Measurements from ENCODE around the gene UBALD2.

The UBALD2 gene

DNA sequence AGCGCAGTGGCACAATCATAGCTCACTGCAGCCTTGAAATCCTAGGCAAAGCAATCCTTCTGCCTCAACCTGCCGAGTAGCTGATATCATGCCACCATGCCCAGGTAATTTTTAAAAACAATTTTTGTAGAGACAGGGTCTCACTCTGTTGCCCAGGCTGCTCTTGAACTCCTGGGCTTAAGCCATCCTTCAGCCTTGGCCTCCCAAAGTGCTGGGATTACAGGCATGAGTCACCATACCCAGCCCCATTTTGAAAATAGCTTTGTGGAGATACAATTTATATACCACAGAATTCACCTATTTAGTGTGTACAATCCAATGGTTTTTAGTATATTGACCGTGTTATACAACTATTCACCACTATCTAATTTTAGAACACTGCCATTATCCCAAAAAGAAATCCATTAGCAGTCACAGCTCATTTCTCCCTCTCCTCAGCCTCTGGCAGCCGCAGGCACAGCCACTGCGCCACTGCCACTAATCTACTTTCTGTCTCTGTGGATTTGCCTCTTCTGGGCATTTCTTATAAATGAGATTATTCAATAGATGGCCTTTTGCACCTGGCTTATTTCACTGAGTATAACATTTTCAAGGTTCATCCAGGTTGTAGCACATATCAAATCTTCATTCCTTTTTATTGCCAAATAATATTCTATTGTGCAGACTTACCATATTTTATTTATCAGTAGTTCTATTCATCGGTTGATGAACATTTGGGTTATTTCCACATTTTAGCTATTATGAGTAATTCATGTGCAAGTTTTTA lies 31.4 kb upstream of the UBALD2 start:
- no peak for DNase-seq (ENCODE audit: insufficient read length, low spot score)
- no peak for FAIRE-seq
- TF ChIP-seq, protein P1, sequence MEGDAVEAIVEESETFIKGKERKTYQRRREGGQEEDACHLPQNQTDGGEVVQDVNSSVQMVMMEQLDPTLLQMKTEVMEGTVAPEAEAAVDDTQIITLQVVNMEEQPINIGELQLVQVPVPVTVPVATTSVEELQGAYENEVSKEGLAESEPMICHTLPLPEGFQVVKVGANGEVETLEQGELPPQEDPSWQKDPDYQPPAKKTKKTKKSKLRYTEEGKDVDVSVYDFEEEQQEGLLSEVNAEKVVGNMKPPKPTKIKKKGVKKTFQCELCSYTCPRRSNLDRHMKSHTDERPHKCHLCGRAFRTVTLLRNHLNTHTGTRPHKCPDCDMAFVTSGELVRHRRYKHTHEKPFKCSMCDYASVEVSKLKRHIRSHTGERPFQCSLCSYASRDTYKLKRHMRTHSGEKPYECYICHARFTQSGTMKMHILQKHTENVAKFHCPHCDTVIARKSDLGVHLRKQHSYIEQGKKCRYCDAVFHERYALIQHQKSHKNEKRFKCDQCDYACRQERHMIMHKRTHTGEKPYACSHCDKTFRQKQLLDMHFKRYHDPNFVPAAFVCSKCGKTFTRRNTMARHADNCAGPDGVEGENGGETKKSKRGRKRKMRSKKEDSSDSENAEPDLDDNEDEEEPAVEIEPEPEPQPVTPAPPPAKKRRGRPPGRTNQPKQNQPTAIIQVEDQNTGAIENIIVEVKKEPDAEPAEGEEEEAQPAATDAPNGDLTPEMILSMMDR (IDR thresholded peaks at IDR 0.05; ENCODE audit: insufficient read depth, missing control alignments), result no peak

DNA sequence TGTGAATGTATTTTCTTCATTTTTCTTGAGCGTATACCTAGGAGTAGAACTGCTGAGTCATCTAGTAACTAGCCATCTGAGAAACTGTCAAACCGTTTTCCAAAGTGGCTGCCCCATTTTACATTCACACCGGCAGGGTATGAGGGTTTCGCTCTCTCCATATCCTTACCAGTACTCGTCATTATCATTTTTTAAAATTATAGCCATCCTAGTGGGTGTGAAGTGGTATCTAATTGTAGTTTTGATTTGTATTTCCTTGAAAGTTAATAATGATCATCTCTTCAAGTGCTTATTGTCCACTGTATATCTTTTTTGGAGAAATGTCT lies 30.8 kb upstream of the UBALD2 start:
- TF ChIP-seq, protein P1 (IDR thresholded peaks at IDR 0.05; ENCODE audit: insufficient read depth, missing control alignments), result no peak
- no peak for DNase-seq (ENCODE audit: insufficient read length, low spot score)
- no peak for FAIRE-seq

DNA sequence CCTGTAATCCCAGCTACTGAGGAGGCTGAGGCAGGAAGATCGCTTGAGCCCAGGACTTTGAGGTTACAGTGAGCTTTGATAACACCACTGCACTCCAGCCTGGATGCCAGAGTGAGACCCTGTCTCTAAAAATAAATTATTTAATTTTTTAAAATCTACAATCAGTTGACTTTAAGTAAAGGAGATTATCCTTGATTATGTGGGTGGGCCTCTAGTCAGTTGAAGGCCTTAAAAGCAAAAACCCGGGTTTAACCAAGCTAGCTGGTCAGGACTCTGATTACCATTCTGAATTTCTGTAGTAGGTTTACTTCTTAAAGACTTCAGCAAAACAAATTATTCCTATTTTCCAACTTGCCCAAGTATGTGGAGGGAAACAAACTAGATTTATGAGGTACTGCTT lies 29.3 kb upstream of the UBALD2 start:
- TF ChIP-seq, protein P1 (IDR thresholded peaks at IDR 0.05; ENCODE audit: insufficient read depth, missing control alignments), result no peak
- no peak for FAIRE-seq
- no peak for DNase-seq (ENCODE audit: insufficient read length, low spot score)

DNA sequence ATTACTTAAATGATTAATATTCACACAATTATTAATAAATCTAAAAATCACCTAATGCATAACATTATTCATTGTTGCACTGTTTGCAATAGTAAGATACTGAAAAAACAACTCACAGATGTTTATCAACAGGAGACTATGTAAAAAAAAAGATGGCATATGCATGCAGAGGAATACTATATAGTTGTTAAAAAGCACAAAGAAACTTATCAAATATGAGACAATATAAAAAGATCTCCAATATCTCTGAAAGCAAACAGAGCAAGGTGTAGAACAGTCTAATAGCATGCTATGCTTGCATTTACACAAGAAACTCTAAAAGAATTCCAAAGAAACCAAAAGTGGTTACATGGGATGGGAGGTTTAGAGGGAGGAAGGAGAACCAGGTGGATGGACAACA lies 28.5 kb upstream of the UBALD2 start:
- TF ChIP-seq, protein P1 (IDR thresholded peaks at IDR 0.05; ENCODE audit: insufficient read depth, missing control alignments), result no peak
- no peak for FAIRE-seq
- no peak for DNase-seq (ENCODE audit: insufficient read length, low spot score)

DNA sequence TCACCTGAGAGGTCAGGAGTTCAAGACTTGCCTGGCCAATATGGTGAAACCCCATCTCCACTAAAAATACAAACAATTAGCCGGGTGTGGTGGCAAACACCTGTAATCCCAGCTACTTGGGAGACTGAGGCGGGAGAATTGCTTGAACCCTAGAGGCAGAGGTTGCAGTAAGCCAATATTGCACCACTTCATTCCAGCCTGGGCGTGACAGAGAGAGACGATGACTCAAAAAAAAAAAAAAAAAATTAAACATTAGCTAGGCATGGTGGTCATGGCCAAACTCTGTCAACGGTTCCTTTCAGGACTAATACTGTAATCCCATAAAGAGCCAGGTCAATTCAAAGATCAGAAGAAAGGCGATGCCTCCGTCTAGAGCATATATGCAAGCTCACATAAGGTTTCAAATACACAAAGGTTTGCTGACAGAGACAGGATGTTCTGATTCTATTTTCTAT lies 27.3 kb upstream of the UBALD2 start:
- DNase-seq (ENCODE audit: insufficient read length, low spot score), result no peak
- FAIRE-seq, result no peak
- TF ChIP-seq, protein P1 (IDR thresholded peaks at IDR 0.05; ENCODE audit: insufficient read depth, missing control alignments), result no peak

DNA sequence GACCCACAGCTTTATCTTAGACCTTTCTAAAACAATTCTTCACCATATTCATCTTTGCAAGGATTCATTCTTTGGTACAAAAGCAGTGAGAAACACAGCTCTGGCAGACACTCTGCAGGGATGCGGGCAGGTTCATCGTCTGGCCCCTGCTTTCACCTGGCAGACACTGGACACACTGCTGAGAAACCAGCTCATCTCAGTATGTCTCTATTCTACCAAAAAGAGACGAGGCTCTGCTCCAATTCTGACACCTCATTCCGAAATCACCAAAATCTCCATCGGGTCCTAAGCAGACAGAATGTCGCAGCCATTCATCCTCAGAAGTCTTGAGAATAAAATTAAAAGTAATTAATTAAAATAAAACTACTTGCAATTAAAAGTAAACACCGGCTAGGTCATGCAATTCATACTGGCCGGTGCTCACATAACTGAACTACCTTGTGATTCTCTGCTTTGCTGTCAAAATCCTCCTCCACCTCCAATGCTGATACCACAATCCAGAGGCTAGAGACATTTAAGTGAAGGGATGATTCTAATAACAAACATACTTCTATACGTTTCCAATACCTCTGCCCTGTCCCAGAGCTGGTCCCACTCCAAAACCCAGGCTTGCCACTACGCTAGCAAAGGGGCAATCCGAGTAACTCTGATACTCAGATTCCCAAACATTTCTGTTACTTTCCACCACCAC lies 26.2 kb upstream of the UBALD2 start:
- DNase-seq (ENCODE audit: insufficient read length, low spot score) (no peak), FAIRE-seq (no peak)
- TF ChIP-seq, protein P1 (IDR thresholded peaks at IDR 0.05; ENCODE audit: insufficient read depth, missing control alignments), result no peak

Measured in D721Med (cell line).